ENCODE results near the gene ERBB2. TPM values are rescaled to one million over a fixed set of nuclear protein-coding genes. Genes with fewer than 3 reads are reported as not detected.

ERBB2 gene
- total RNA-seq, 1 donor from 2014 or later = 86.0 TPM

- Mint-ChIP-seq H3K27me3 (ENCODE audit: low read depth) (no peaks in the 10 kb centered on the region), H3K4me3 (ENCODE audit: unreplicated experiment) (no peak overlapping the region), H3K9me3 (ENCODE audit: low read depth) (no peaks in the 10 kb centered on the region), H3K4me1 (ENCODE audit: low read depth) (peaks cover 22% of the 10 kb centered on the region), H3K36me3 (ENCODE audit: low read depth) (peaks cover 12% of the 10 kb centered on the region), H3K27ac (ENCODE audit: unreplicated experiment) (no peak overlapping the region)
- DNase-seq (ENCODE audit: low spot score) = no peak
- TF ChIP-seq CTCF (IDR thresholded peaks at IDR 0.05) = no peak
Measured at GRCh38 chr17:39683295-39683939, 16.4 kb upstream of the ERBB2 start.

GRCh38 chr17:39684369-39685192 lies 15.3 kb upstream of the ERBB2 start:
- no peak for DNase-seq (ENCODE audit: low spot score)
- peaks cover 12% of the 10 kb centered on the region for H3K36me3 Mint-ChIP-seq (ENCODE audit: low read depth)
- TF ChIP-seq CTCF (IDR thresholded peaks at IDR 0.05) = no peak
- H3K4me1 Mint-ChIP-seq (ENCODE audit: low read depth) = peaks cover 23% of the 10 kb centered on the region
- H3K4me3 Mint-ChIP-seq (ENCODE audit: unreplicated experiment) = no peak overlapping the region
- no peak overlapping the region for H3K27ac Mint-ChIP-seq (ENCODE audit: unreplicated experiment)
- H3K9me3 Mint-ChIP-seq (ENCODE audit: low read depth) = no peaks in the 10 kb centered on the region
- H3K27me3 Mint-ChIP-seq (ENCODE audit: low read depth) = no peaks in the 10 kb centered on the region

GRCh38 chr17:39687101-39687545 lies 12.7 kb upstream of the ERBB2 start:
- no peaks in the 10 kb centered on the region for H3K9me3 Mint-ChIP-seq (ENCODE audit: low read depth)
- peaks cover 19% of the 10 kb centered on the region for H3K4me1 Mint-ChIP-seq (ENCODE audit: low read depth)
- DNase-seq (ENCODE audit: low spot score) = no peak
- no peak for TF ChIP-seq CTCF (IDR thresholded peaks at IDR 0.05)
- peak overlapping the region; percentile 94 for H3K4me3 Mint-ChIP-seq (ENCODE audit: unreplicated experiment)
- peak overlapping the region; percentile 96 for H3K27ac Mint-ChIP-seq (ENCODE audit: unreplicated experiment)
- no peaks in the 10 kb centered on the region for H3K27me3 Mint-ChIP-seq (ENCODE audit: low read depth)
- peaks cover 10% of the 10 kb centered on the region for H3K36me3 Mint-ChIP-seq (ENCODE audit: low read depth)

- Mint-ChIP-seq H3K4me3 (ENCODE audit: unreplicated experiment) (peak within 1 kb of the TSS; percentile 94), H3K27ac (ENCODE audit: unreplicated experiment) (peak within 1 kb of the TSS; percentile 96), H3K27me3 (ENCODE audit: low read depth) (no peaks in the 10 kb centered on the region), H3K4me1 (ENCODE audit: low read depth) (peaks cover 19% of the 10 kb centered on the region), H3K9me3 (ENCODE audit: low read depth) (no peaks in the 10 kb centered on the region), H3K36me3 (ENCODE audit: low read depth) (peaks cover 10% of the 10 kb centered on the region)
- no peak for DNase-seq (ENCODE audit: low spot score)
- TF ChIP-seq CTCF (IDR thresholded peaks at IDR 0.05) = peak; percentile 40
Measured at GRCh38 chr17:39687546-39688474, 12.1 kb upstream of the ERBB2 start, which contains the start of gene PGAP3. Gene PGAP3 (minus strand): TSS chr17:39688057. CDS start chr17:39688014, 43 bp downstream.

- Mint-ChIP-seq H3K27me3 (ENCODE audit: low read depth) (no peaks in the 10 kb centered on the region), H3K36me3 (ENCODE audit: low read depth) (peaks cover 6% of the 10 kb centered on the region), H3K9me3 (ENCODE audit: low read depth) (no peaks in the 10 kb centered on the region), H3K4me1 (ENCODE audit: low read depth) (peaks cover 19% of the 10 kb centered on the region), H3K4me3 (ENCODE audit: unreplicated experiment) (peak overlapping the region; percentile 94), H3K27ac (ENCODE audit: unreplicated experiment) (peak overlapping the region; percentile 96)
- no peak for DNase-seq (ENCODE audit: low spot score)
- no peak for TF ChIP-seq CTCF (IDR thresholded peaks at IDR 0.05)
Measured at GRCh38 chr17:39688475-39688835, 11.4 kb upstream of the ERBB2 start.
